NCI-H146 (cell line): Measurements from ENCODE around the gene CAT.
A peak's percentile ranks its signal among the peaks of the same experiment; 100 is the strongest.

Source experiments
- DNase-seq: peaks from one replicate; lab custom pipeline; 2025; lab: John Stamatoyannopoulos, UW

Gene CAT

DNA sequence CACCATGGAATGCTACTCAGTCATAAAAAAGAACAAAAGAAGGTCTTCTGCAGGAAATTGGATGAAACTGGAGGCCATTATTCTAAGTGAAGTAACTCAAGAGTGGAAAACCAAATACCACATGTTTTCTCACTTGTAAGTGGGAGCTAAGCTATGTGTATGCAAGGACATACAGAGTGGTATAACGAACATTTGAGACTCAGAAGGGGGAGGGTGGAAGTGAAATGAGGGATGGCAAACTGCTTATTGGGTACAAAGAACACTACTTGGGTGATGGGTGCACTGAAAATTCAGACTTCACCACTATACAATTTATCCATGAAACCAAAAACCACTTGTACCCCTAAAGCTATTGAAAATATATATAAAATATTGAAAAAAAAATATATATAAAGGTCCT is 13.4 kb upstream of the CAT start:
- no peak for DNase-seq

- DNase-seq: no peak
These were observed 12.9 kb upstream of the CAT start for GRCh38 chr11:34425867-34426266.

DNA sequence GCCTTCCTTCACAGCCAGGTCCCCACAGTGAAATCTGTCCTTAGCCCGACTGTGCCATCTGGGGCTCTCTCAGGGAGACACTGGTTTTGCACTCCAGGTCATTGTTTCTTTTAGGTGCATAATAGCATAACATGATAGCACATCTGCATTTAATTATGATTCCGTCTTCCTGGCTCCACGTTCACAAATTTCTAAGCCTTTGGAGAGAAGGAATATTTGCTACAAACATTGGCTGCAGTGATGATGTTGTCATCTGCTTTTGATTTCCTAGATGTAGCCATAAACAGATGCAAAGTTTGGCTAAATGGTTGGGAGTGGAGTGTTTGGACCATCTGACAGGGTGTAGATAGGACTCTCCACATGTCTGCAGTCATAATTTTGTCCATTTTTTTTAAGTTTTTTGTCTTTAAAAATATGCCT is 12.0 kb upstream of the CAT start:
- DNase-seq: no peak

- DNase-seq: no peak
These were observed 11.4 kb upstream of the CAT start for GRCh38 chr11:34427186-34427805.

DNA sequence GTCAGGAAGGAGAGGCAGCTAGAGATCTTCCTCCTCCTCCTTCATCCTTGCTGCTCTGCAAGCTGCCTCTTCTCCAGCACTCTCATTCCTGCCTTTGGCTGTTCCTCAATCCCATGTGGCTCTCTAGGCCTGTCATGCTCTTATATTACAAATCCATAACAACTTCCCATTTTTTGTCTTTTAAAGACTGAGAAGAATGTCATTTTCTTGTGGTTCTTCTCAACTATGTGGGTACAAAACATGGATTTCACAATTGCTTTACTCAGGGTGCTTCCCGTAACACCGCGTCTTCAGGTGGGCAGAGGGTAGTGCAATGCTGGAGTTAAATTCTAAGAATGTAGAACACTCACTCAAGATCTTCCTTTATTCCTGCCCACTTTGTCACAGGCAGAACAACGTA is 6.8 kb upstream of the CAT start:
- DNase-seq: no peak

DNA sequence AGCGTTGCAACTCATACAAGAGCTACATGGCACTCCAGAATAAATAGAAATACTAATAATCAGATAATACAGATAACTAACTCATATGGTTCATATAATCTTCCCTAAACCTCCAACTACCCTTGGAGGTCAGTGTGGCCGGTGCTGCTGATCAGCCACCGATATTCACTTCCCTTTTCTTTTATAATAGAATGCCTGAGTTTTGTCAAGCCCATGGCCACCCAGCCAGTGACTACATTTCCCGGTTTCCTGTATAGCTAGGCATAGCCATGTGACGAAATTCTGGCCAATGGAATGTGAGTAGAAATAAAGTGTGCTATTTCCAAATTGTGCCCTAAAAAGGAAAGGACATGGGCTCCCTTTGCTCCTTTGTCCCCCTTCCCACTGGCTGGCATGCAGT is 5.9 kb upstream of the CAT start:
- no peak for DNase-seq

DNA sequence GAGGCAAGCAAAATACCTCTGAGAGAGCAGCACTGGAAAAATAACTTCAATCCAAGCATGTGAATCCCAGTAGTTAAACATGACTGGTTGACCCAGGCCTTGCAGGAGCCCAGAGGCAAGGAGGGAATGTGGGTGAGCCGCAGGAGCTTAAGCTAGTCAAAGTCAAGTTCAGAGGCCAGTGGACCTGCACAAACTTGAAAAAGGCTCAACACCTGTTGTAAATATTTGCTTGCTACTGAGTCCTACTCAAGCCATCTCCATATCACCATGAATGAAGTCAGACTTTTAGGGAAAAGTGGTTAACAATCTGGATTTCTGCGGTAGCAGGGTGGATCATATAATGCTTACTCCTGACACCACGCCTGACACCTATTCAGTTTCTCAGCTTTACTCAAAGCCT is 4.8 kb upstream of the CAT start:
- peak; percentile 2 for DNase-seq

DNA sequence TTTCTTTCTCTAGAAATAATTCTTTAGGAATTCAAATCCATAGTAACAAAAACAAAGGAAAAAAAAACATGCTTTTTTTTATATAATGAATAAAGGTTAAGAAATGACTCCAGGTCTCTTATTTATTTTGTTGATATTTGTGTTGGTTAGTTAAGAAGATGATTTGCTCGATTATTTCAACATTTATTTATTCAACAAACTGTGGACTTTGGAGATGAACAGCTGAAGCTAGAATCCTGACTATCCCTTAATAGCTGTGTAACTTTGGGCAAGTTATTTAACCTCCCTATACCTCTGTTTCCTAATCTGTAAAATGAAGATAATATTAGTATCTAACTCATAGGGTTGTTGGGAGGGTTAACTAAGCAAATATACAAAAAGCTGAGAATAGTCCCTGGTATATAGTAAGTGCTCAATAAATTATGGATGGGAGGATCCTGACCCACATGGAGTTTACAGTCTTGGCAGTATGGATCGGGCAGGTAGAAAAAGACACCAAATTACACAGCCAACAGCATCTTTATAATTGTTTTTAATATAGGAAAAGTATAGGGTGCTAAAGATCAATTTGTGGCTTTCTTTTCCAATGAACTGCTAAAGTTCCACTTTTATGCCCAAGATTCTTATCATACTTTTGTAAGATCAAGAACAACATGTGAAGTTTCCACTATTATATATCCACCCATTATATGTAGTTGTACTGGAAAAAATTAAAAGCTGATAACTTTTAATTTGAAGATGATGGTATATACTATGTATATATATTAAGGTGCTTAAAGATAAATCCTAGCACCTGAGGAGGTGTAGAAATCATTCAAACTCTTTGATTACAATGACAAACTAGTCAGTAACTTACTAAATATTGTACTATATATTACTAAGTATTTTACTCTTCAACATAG is 1.3 kb upstream of the CAT start:
- DNase-seq: no peak

DNA sequence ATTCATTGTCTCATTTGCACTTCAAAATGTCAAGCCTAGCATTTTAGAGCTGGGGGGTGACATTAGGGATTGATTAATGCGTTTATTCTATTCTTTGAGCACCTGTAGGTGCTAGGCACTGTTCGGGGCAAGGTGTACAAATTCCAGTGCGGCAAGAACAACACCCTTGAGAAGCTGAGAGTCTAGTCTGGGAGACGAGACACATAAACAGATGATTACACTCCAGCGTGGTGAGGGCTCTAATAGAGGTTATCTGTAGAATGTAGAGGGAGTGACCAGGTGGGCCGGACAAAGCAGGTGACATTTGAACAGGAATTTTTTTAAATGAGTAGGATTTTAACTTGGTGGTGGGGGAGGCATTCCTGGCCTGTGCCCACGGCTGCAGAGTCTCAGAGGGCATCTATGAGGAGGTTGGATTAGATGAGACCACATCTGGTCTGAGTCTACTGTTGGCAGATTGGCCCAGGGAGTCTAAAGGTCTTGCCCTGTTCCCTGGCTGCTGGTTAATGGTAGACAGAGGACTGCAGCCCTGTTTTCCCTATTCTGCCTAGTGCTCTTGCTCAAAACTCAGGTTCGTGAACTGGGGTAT is 970 bp downstream of the CAT start:
- peak; percentile 11 for DNase-seq

- DNase-seq: no peak
These were observed 3.1 kb downstream of the CAT start for GRCh38 chr11:34441814-34442213.

DNA sequence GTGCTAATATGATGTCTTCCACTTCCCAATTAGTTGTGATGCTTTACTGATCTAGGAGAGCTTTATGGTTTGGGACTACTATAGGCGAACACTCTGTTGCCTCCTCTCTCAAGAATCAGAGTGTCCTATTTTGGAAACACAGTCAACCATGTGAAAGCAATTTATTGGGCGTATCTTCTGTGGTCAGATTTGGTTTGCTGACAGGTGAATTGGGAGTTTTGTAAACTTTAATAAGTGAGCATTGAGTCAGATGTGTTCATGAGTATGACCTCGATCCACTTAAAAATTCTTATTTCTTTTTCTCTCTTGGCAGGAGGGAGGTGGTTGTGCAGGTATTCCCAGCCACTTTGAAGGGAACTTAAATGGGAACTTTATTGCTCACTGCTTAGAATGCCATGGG is 4.4 kb downstream of the CAT start:
- DNase-seq: no peak

GRCh38 chr11:34444428-34444827 is 5.7 kb downstream of the CAT start:
- no peak for DNase-seq

GRCh38 chr11:34445956-34446355 is 7.2 kb downstream of the CAT start:
- DNase-seq: no peak

- DNase-seq: no peak
These were observed 7.7 kb downstream of the CAT start for GRCh38 chr11:34446386-34446785.

- no peak for DNase-seq
These were observed 8.3 kb downstream of the CAT start for GRCh38 chr11:34447044-34447443.

- no peak for DNase-seq
These were observed 9.7 kb downstream of the CAT start for GRCh38 chr11:34448223-34448994.

DNA sequence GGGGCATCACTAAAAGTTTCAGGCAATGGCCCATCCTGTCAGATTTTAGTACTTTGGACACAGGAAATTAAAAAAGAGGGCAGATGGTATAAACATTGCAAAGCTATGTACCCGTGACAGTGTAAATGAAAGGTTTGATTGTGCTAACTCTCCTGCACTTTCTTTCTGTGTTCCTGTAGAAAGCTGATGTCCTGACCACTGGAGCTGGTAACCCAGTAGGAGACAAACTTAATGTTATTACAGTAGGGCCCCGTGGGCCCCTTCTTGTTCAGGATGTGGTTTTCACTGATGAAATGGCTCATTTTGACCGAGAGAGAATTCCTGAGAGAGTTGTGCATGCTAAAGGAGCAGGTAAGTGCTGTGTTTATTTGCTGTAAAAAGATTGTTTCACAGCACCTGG is 10.3 kb downstream of the CAT start:
- no peak for DNase-seq

DNA sequence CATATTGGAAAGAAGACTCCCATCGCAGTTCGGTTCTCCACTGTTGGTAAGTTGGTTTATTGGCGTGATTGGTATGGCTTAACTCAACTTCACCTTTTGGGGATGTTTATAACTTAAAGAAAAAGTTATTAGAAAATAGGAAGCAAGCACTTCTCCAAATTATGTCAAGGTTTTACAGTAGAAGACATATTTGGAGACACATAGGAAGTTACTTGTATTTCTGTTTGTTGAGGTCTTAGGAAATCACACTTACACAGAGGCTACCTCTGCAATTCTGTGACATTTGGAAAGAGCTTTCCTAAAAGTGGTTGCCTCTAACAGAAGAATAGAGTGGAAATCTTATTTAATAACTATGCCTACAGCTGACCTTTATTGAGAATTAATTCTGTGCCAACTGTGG is 12.3 kb downstream of the CAT start:
- DNase-seq: no peak

GRCh38 chr11:34454308-34455032 is 15.7 kb downstream of the CAT start:
- DNase-seq: no peak

DNA sequence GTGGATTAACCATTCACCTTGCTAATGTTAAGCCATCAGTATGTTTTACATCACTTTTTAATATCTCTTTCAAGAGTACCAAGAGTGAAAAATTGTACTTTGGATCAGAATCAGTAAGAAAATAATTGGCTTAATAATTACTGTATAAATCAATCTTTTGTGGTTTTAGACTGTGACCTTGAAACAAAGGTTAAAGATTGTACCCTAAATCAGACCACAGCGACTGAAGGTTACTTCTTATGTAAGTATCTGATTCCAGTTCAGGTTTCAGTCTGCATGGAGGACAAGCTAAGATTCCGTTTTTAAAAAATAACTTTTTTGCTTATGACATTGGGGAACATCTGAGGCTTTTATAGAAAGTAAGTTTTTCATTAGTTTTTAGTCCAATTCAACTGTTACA is 18.9 kb downstream of the CAT start:
- no peak for DNase-seq

- DNase-seq: no peak
These were observed 19.8 kb downstream of the CAT start for GRCh38 chr11:34458525-34458924.
